ENCODE data around the gene BGLAP.
"Not testable (repeated sequence)": the region's sequence is repeated elsewhere in the genome, so short reads cannot be mapped to it uniquely, and the experiment has no call there.

Gene BGLAP

GRCh38 chr1:156241926-156242325 is at the start of gene BGLAP:
Gene BGLAP, plus strand, starts transcription at chr1:156242184. Its CDS starts 48 bp downstream, at chr1:156242232.
- no peak for DNase-seq (ENCODE audit: low read depth)

GRCh38 chr1:156193208-156193487 is 48.8 kb upstream of the BGLAP start:
- DNase-seq (ENCODE audit: low read depth), result no peak

GRCh38 chr1:156193488-156194299 is 48.3 kb upstream of the BGLAP start, which contains the start of gene SLC25A44:
Gene SLC25A44, plus strand, starts transcription at chr1:156194104. Its CDS starts 5,744 bp downstream, at chr1:156199848.
- DNase-seq (ENCODE audit: low read depth), result peak; percentile 96

- no peak for DNase-seq (ENCODE audit: low read depth)
These were observed 47.7 kb upstream of the BGLAP start for GRCh38 chr1:156194300-156194652.

GRCh38 chr1:156195853-156196252 is 46.1 kb upstream of the BGLAP start:
- DNase-seq (ENCODE audit: low read depth), result no peak

- DNase-seq (ENCODE audit: low read depth), result no peak
These were observed 45.5 kb upstream of the BGLAP start for GRCh38 chr1:156196445-156196844.

- DNase-seq (ENCODE audit: low read depth), result no peak
These were observed 43.1 kb upstream of the BGLAP start for GRCh38 chr1:156198831-156199349.

- DNase-seq (ENCODE audit: low read depth), result no peak
These were observed 41.9 kb upstream of the BGLAP start for GRCh38 chr1:156200044-156200443.

- no peak for DNase-seq (ENCODE audit: low read depth)
These were observed 38.7 kb upstream of the BGLAP start for GRCh38 chr1:156203331-156203730.

GRCh38 chr1:156204686-156205085 is 37.3 kb upstream of the BGLAP start:
- no peak for DNase-seq (ENCODE audit: low read depth)

- DNase-seq (ENCODE audit: low read depth), result no peak
These were observed 30.7 kb upstream of the BGLAP start for GRCh38 chr1:156211243-156211642.

GRCh38 chr1:156212130-156212529 is 29.9 kb upstream of the BGLAP start:
- DNase-seq (ENCODE audit: low read depth), result no peak

GRCh38 chr1:156212833-156213643 is 28.9 kb upstream of the BGLAP start, which contains the start of gene PMF1:
Gene PMF1, plus strand, starts transcription at chr1:156213007. Its CDS starts 9 bp downstream, at chr1:156213016.
- peak; percentile 78 for DNase-seq (ENCODE audit: low read depth)

- no peak for DNase-seq (ENCODE audit: low read depth)
These were observed 28.4 kb upstream of the BGLAP start for GRCh38 chr1:156213644-156213966.

GRCh38 chr1:156214024-156214748 is 27.8 kb upstream of the BGLAP start:
- no peak for DNase-seq (ENCODE audit: low read depth)

- DNase-seq (ENCODE audit: low read depth), result not testable (repeated sequence)
These were observed 25.5 kb upstream of the BGLAP start for GRCh38 chr1:156216361-156217086.

GRCh38 chr1:156217871-156218270 is 24.1 kb upstream of the BGLAP start:
- DNase-seq (ENCODE audit: low read depth), result no peak

- no peak for DNase-seq (ENCODE audit: low read depth)
These were observed 21.8 kb upstream of the BGLAP start for GRCh38 chr1:156220226-156220625.

- DNase-seq (ENCODE audit: low read depth), result no peak
These were observed 19.8 kb upstream of the BGLAP start for GRCh38 chr1:156221986-156222692.

GRCh38 chr1:156225677-156226014 is 16.3 kb upstream of the BGLAP start:
- DNase-seq (ENCODE audit: low read depth), result no peak

- no peak for DNase-seq (ENCODE audit: low read depth)
These were observed 15.9 kb upstream of the BGLAP start for GRCh38 chr1:156226116-156226538.
